ENCODE results near the gene AOAH. TPM values are rescaled to one million over a fixed set of nuclear protein-coding genes. Genes with fewer than 3 reads are reported as not detected.

Gene AOAH
- total and polyA plus RNA-seq, 2 of the 4 experiments (the other 2 are of a cell fraction) = not detected

- H3K4me2 ChIP-seq (ENCODE audit: low read depth, low read length) = no peak overlapping the region
- POLR2A ChIA-PET (ENCODE audit: unreplicated experiment) = no interaction called here
- no peak; the same call in 1 of the 2 replicates for ATAC-seq (ENCODE audit: low read depth)
Measured at GRCh38 chr7:36497775-36498174, 226.5 kb downstream of the AOAH start.

More at GRCh38 chr7:36497775-36498174, 226.5 kb downstream of the AOAH start:
- Histone ChIP-seq H3K36me3 (ENCODE audit: control insufficient read depth, insufficient read depth, low read length) (no peaks in the 10 kb centered on the region), H3K56ac (ENCODE audit: extremely low read depth, insufficient read depth, low read length) (no peak overlapping the region), H3K4me3 (ENCODE audit: insufficient read depth, low read depth, low read length) (no peak overlapping the region), H4K8ac (ENCODE audit: low read depth in 2 of 2, low read length in 2 of 2) (no peak overlapping the region), H3K4me1 (ENCODE audit: control insufficient read depth, insufficient read depth, low read length) (no peaks in the 10 kb centered on the region; the same call in 1 of the 2 replicates), H3K27ac (ENCODE audit: insufficient read depth, low read length) (no peak overlapping the region), H3K14ac (replicated peaks; ENCODE audit: low read depth, low read length) (no peak overlapping the region), H3K4ac (ENCODE audit: low read depth, low read length) (no peak overlapping the region), H3K9ac (ENCODE audit: low read depth, low read length) (no peak overlapping the region), H2AFZ (replicated peaks; ENCODE audit: low read length, poor library complexity) (no peak overlapping the region), H4K91ac (ENCODE audit: insufficient read depth, low read depth, low read length) (no peak overlapping the region), H2BK15ac (ENCODE audit: low read depth, low read length) (no peak overlapping the region), H3K9me1 (ENCODE audit: insufficient read depth, low read length) (no peaks in the 10 kb centered on the region), H3K27me3 (ENCODE audit: control insufficient read depth, insufficient read depth, low read length) (peaks cover 9% of the 10 kb centered on the region), H2AK5ac (ENCODE audit: low read depth, low read length) (no peak overlapping the region), H3K9me3 (ENCODE audit: control insufficient read depth, insufficient read depth, low read length) (no peaks in the 10 kb centered on the region), H2BK5ac (ENCODE audit: low read depth, low read length, poor library complexity, severe bottlenecking) (no peak overlapping the region), H3K18ac (ENCODE audit: low read depth, low read length) (no peak overlapping the region), H4K20me1 (ENCODE audit: insufficient read depth, low read length) (no peaks in the 10 kb centered on the region), H4K5ac (ENCODE audit: low read depth, low read length) (no peak overlapping the region), H2BK20ac (ENCODE audit: low read depth, low read length) (no peak overlapping the region), H2BK120ac (ENCODE audit: low read depth, low read length) (no peak overlapping the region), H3K23ac (ENCODE audit: low read depth, low read length) (no peak overlapping the region), H2AK9ac (replicated peaks; ENCODE audit: low read depth, low read length, poor library complexity) (no peak overlapping the region), H3K79me1 (ENCODE audit: low read depth in 1 of 2, low read length in 2 of 2) (no peaks in the 10 kb centered on the region)
- CTCF ChIA-PET = interaction anchor here (1.5 kb wide), 2 partner anchors 10 to 174 kb away, joined by 3 to 4 read pairs; no protein-coding TSS in a partner anchor
- dilution Hi-C loops (cut with HindIII; ENCODE audit: low sequenced_read_pairs, unreplicated experiment) (no loop called here), in situ Hi-C loops (cut with MboI; ENCODE audit: low sequenced_read_pairs) (loop anchor here (25.0 kb wide), 1 partner anchor 465 kb away; no protein-coding TSS in a partner anchor), intact Hi-C loops (cut with micrococcal nuclease) (no loop called here)
- BruUV-seq (replicated peaks) = no TSS peak
- no peak for DNase-seq
- TF ChIP-seq FOS (IDR thresholded peaks at IDR 0.05; ENCODE audit: low read depth, low read length) (no peak), USF2 (IDR thresholded peaks at IDR 0.05; ENCODE audit: low read depth, low read length) (no peak), RFX5 (IDR thresholded peaks at IDR 0.05; ENCODE audit: low read depth, low read length) (no peak), RAD21 (IDR thresholded peaks at IDR 0.05; ENCODE audit: low read length) (no peak), ELK1 (IDR thresholded peaks at IDR 0.05; ENCODE audit: borderline replicate concordance, low read depth, low read length) (no peak), RCOR1 (IDR thresholded peaks at IDR 0.05; ENCODE audit: insufficient replicate concordance, low read length) (no peak), POLR2A (IDR thresholded peaks at IDR 0.05; ENCODE audit: low read depth, low read length) (no peak), CEBPB (IDR thresholded peaks at IDR 0.05; ENCODE audit: low read depth, low read length) (no peak), CTCF (conservative IDR thresholded peaks at IDR 0.05; ENCODE audit: low read depth, low read length) (no peak), BHLHE40 (IDR thresholded peaks at IDR 0.05; ENCODE audit: low read depth, low read length) (no peak), MAFK (IDR thresholded peaks at IDR 0.05; ENCODE audit: low read depth, low read length) (no peak), NFE2L2 (IDR thresholded peaks at IDR 0.05; ENCODE audit: low read depth, low read length) (no peak), MXI1 (IDR thresholded peaks at IDR 0.05; ENCODE audit: borderline replicate concordance, low read depth, low read length) (no peak), CHD1 (IDR thresholded peaks at IDR 0.05; ENCODE audit: low read depth, low read length) (no peak), SMC3 (IDR thresholded peaks at IDR 0.05; ENCODE audit: low read depth, low read length) (no peak), MAZ (IDR thresholded peaks at IDR 0.05; ENCODE audit: borderline replicate concordance, low read depth, low read length) (no peak)
- no CpG with 5 or more reads among the region's 4 CpGs for WGBS, 2 experiments (ENCODE audit: extremely low coverage in 2 of 2, insufficient read length in 1 of 2)

Measured in IMR-90 (cell line).